H1 (cell line): ENCODE results near the gene CCDC71. TPM values are rescaled to one million over a fixed set of nuclear protein-coding genes. Genes with fewer than 3 reads are reported as not detected.

Source experiments
- CTCF ChIA-PET: fragments of 300-600 bp; sonication (Branson Sonifier 250); formaldehyde crosslinking; loops from one replicate; lab custom pipeline; 2021; ENCODE audit not compliant: partially characterized antibody; lab: Charles Lee
- POLR2A ChIA-PET: fragments of 300-600 bp; sonication (Branson Sonifier 250); formaldehyde crosslinking; loops from one replicate; lab custom pipeline; 2021; ENCODE audit warnings: inconsistent platforms; ENCODE audit not compliant: partially characterized antibody; lab: Charles Lee
- DNase-seq, 2 experiments: peaks; one replicate each; pipeline versions ENCODE4 v3.0.0 to v3.0.0-alpha.2; 2010 to 2022; ENCODE audit warnings: low spot score in 2 of 2, low read depth in 1 of 2, mixed read lengths in 1 of 2
- FAIRE-seq: peaks from 2 replicates; lab custom pipeline; 2011; peaks lifted over from hg19 to GRCh38; lab: Jason Lieb, UNC
- H2AFZ ChIP-seq: 2 replicates; pipeline ENCODE4 v1.8.1; 2012; ENCODE audit warnings: low read length, inconsistent platforms
- H2AK5ac ChIP-seq: 2 replicates; pipeline ENCODE4 v1.6.1; 2013; ENCODE audit warnings: low read depth, low read length
- H2BK120ac ChIP-seq: replicated peaks from 2 replicates; pipeline ENCODE3; 2013; ENCODE audit warnings: low read depth, low read length, inconsistent platforms
- H2BK12ac ChIP-seq: 2 replicates; pipeline ENCODE4 v1.6.1; 2013; ENCODE audit warnings: low read depth, low read length
- H2BK15ac ChIP-seq: 2 replicates; pipeline ENCODE4 v1.6.1; 2013; ENCODE audit warnings: low read length
- H2BK20ac ChIP-seq: 2 replicates; pipeline ENCODE4 v1.6.1; 2013; ENCODE audit warnings: low read length
- H2BK5ac ChIP-seq: 2 replicates; pipeline ENCODE4 v1.6.1; 2013; ENCODE audit warnings: low read depth, low read length
- H3K14ac ChIP-seq: 2 replicates; pipeline ENCODE4 v1.6.1; 2013; ENCODE audit warnings: inconsistent platforms; ENCODE audit not compliant: insufficient read length
- H3K18ac ChIP-seq: 2 replicates; pipeline ENCODE4 v1.6.1; 2013; ENCODE audit warnings: low read length; ENCODE audit errors: extremely low read depth
- H3K23ac ChIP-seq: 2 replicates; pipeline ENCODE4 v1.6.1; 2013; ENCODE audit warnings: inconsistent platforms; ENCODE audit not compliant: insufficient read length
- H3K23me2 ChIP-seq: 2 replicates; pipeline ENCODE4 v1.6.1; 2013; ENCODE audit warnings: low read depth, low read length
- H3K27ac ChIP-seq: 2 replicates; pipeline ENCODE4 v1.6.1; 2011; ENCODE audit warnings: low read depth, low read length, inconsistent platforms
- H3K27me3 ChIP-seq, 4 experiments: replicated peaks in 1 of 4; 1 replicate in 1 of 4; 2 replicates in 3 of 4; pipeline versions ENCODE4 v1.6.1 to v1.8.1; 2011 to 2013; ENCODE audit warnings: low read length in 3 of 4, mild to moderate bottlenecking in 3 of 4, inconsistent platforms in 2 of 4, mixed read lengths in 2 of 4, moderate library complexity in 1 of 4; ENCODE audit not compliant: control insufficient read depth in 3 of 4, insufficient read depth in 3 of 4; ENCODE audit errors: extremely low read depth in 1 of 4
- H3K36me3 ChIP-seq, 4 experiments: 2 replicates each; pipeline versions ENCODE4 v1.6.1 to v1.8.1; 2011 to 2013; ENCODE audit warnings: mild to moderate bottlenecking in 4 of 4, low read length in 3 of 4, moderate library complexity in 2 of 4, control low read depth in 1 of 4, inconsistent platforms in 1 of 4; ENCODE audit not compliant: insufficient read depth in 4 of 4, control insufficient read depth in 2 of 4
- H3K4ac ChIP-seq: replicated peaks from 2 replicates; pipeline ENCODE3; 2013; ENCODE audit warnings: low read length, low read depth, mixed read lengths, inconsistent platforms; ENCODE audit not compliant: insufficient read length
- H3K4me1 ChIP-seq, 4 experiments: replicated peaks in 1 of 4; 1 replicate in 1 of 4; 2 replicates in 3 of 4; pipeline versions ENCODE4 v1.6.1 to v1.8.1; 2011 to 2013; ENCODE audit warnings: low read length in 3 of 4, inconsistent platforms in 2 of 4, mixed read lengths in 1 of 4; ENCODE audit not compliant: insufficient read depth in 4 of 4, control insufficient read depth in 3 of 4
- H3K4me2 ChIP-seq, 2 experiments: 2 replicates each; pipeline versions ENCODE4 v1.6.1 to v1.8.1; 2011 to 2013; ENCODE audit warnings: low read depth in 2 of 2, low read length in 2 of 2, control low read depth in 1 of 2, inconsistent platforms in 1 of 2, mild to moderate bottlenecking in 1 of 2; ENCODE audit not compliant: insufficient read depth in 1 of 2
- H3K4me3 ChIP-seq, 4 experiments: fragments of 200-600, 300-600 bp in 1 of 4; sonication (generic), shearing (Covaris generic), sonication (Bioruptor Twin) in 1 of 4; 2 replicates each; pipeline versions ENCODE4 v1.5.1 to v1.8.1; 2011 to 2016; ENCODE audit warnings: low read length in 4 of 4, low read depth in 3 of 4, control low read depth in 2 of 4, inconsistent platforms in 2 of 4, mild to moderate bottlenecking in 2 of 4, mixed read lengths in 1 of 4, moderate library complexity in 1 of 4; ENCODE audit not compliant: insufficient read depth in 2 of 4; ENCODE audit errors: extremely low read depth in 1 of 4
- H3K56ac ChIP-seq: replicated peaks from 2 replicates; pipeline ENCODE3; 2013; ENCODE audit warnings: low read depth, mild to moderate bottlenecking, mixed read lengths, low read length, inconsistent platforms; ENCODE audit not compliant: insufficient read length
- H3K79me1 ChIP-seq: 2 replicates; pipeline ENCODE4 v1.6.1; 2013; ENCODE audit warnings: low read depth, low read length, control low read depth
- H3K79me2 ChIP-seq, 2 experiments: 2 replicates each; pipeline versions ENCODE4 v1.6.1 to v1.8.1; 2012 to 2013; ENCODE audit warnings: low read length in 2 of 2, mild to moderate bottlenecking in 2 of 2, inconsistent platforms in 1 of 2; ENCODE audit not compliant: insufficient read depth in 2 of 2, control insufficient read depth in 1 of 2
- H3K9ac ChIP-seq, 4 experiments: replicated peaks in 1 of 4; 1 replicate in 1 of 4; 2 replicates in 3 of 4; pipeline versions ENCODE4 v1.6.1 to v1.8.1; 2011 to 2013; ENCODE audit warnings: low read depth in 3 of 4, low read length in 3 of 4, control low read depth in 2 of 4, mild to moderate bottlenecking in 2 of 4, moderate library complexity in 2 of 4, inconsistent platforms in 1 of 4; ENCODE audit errors: extremely low read depth in 1 of 4
- H3K9me3 ChIP-seq, 2 experiments: 2 replicates each; pipeline versions ENCODE4 v1.6.1 to v1.8.1; 2012 to 2013; ENCODE audit warnings: mild to moderate bottlenecking in 2 of 2, moderate library complexity in 2 of 2, control low read depth in 1 of 2, inconsistent platforms in 1 of 2, low read depth in 1 of 2, low read length in 1 of 2, mixed read lengths in 1 of 2; ENCODE audit not compliant: insufficient read depth in 2 of 2
- H4K20me1 ChIP-seq, 2 experiments: replicated peaks in 1 of 2; 2 replicates each; pipeline versions ENCODE3 to v1.8.1; 2011 to 2013; ENCODE audit warnings: inconsistent platforms in 2 of 2, low read length in 2 of 2, mild to moderate bottlenecking in 1 of 2; ENCODE audit not compliant: insufficient read depth in 2 of 2, control insufficient read depth in 1 of 2
- H4K5ac ChIP-seq: 2 replicates; pipeline ENCODE4 v1.6.1; 2013; ENCODE audit warnings: low read length, low read depth, mixed read lengths, inconsistent platforms; ENCODE audit not compliant: insufficient read length
- H4K8ac ChIP-seq: 2 replicates; pipeline ENCODE4 v1.8.0; 2013; ENCODE audit warnings: mild to moderate bottlenecking, moderate library complexity, low read length, inconsistent platforms; ENCODE audit not compliant: insufficient read depth; ENCODE audit errors: extremely low read depth
- H4K91ac ChIP-seq: replicated peaks from 2 replicates; pipeline ENCODE3; 2013; ENCODE audit warnings: low read length, mixed read lengths, inconsistent platforms; ENCODE audit not compliant: insufficient read length
- ATF3 ChIP-seq: IDR thresholded peaks from 2 replicates; pipeline ENCODE4 v1.6.1; 2011; ENCODE audit warnings: low read depth, mild to moderate bottlenecking, low read length; ENCODE audit not compliant: insufficient read depth
- CEBPB ChIP-seq: IDR thresholded peaks from 2 replicates; pipeline ENCODE4 v1.6.1; 2012; ENCODE audit warnings: low read depth, low read length
- FOSL1 ChIP-seq: IDR thresholded peaks from 2 replicates; pipeline ENCODE4 v1.6.1; 2011; ENCODE audit warnings: mild to moderate bottlenecking, low read depth, low read length, moderate library complexity; ENCODE audit not compliant: insufficient read depth
- HDAC2 ChIP-seq, 2 experiments: fragments of 300-600 bp in 1 of 2; sonication (generic) in 1 of 2; IDR thresholded peaks; 2 replicates each; pipeline ENCODE4 v1.6.1; 2011 to 2012; ENCODE audit warnings: low read depth in 2 of 2, low read length in 2 of 2, mild to moderate bottlenecking in 2 of 2, moderate library complexity in 2 of 2, borderline replicate concordance in 1 of 2, inconsistent platforms in 1 of 2
- JUN ChIP-seq: IDR thresholded peaks from 2 replicates; pipeline ENCODE4 v1.6.1; 2011; ENCODE audit warnings: low read depth, mild to moderate bottlenecking, improper control_type of control experiment, low read length
- JUND ChIP-seq: IDR thresholded peaks from 2 replicates; pipeline ENCODE4 v1.6.1; 2011; ENCODE audit warnings: mild to moderate bottlenecking, improper control_type of control experiment, low read length
- KDM5A ChIP-seq: fragments of 200-600 bp; IDR thresholded peaks from 2 replicates; pipeline ENCODE4 v1.7.1; 2012; ENCODE audit warnings: mild to moderate bottlenecking, low read length, inconsistent platforms, mixed read lengths
- NANOG ChIP-seq: IDR thresholded peaks from 2 replicates; pipeline ENCODE4 v1.6.1; 2011; ENCODE audit warnings: low read length, low read depth, mild to moderate bottlenecking, inconsistent platforms; ENCODE audit not compliant: insufficient read depth, poor library complexity, severe bottlenecking
- RBBP5 ChIP-seq: IDR thresholded peaks from 2 replicates; pipeline ENCODE4 v1.7.1; 2012; ENCODE audit warnings: low read depth, mild to moderate bottlenecking, inconsistent platforms, low read length, moderate library complexity, borderline replicate concordance
- TCF12 ChIP-seq: IDR thresholded peaks from 2 replicates; pipeline ENCODE4 v1.6.1; 2011; ENCODE audit warnings: low read depth, mild to moderate bottlenecking, low read length
- WGBS, 2 experiments: shearing (Covaris generic) in 1 of 2; methylation state at CpG; one replicate each; pipeline versions ENCODE4 v1.1.6 to v1.1.7; 2013 to 2015; ENCODE audit warnings: low lambda C conversion rate in 2 of 2, mixed read lengths in 2 of 2, inconsistent platforms in 1 of 2, low coverage in 1 of 2, missing lambda C conversion rate in 1 of 2; ENCODE audit not compliant: insufficient replicate concordance in 2 of 2, insufficient coverage in 1 of 2, insufficient read length in 1 of 2; ENCODE audit errors: extremely low coverage in 1 of 2, missing lambda C conversion rate in 1 of 2; 5-methylcytosine and 5-hydroxymethylcytosine counted together
- polyA plus RNA-seq, 7 experiments: library from polyadenylated mRNA; depleted of rRNA in 3 of 7; stranded (reverse) in 5 of 7; unstranded in 2 of 7; fragments of >200 nt in 5 of 7; fragments of 200-250 nt in 2 of 7; gene quantifications; 1 replicate in 5 of 7; 2 replicates in 1 of 7; 4 replicates in 1 of 7; pipeline versions ENCODE4 v1.2.1 to v1.2.3, GENCODE V29; 2011 to 2013; ENCODE audit warnings: missing spikeins in 2 of 7, mixed read lengths in 2 of 7
- total RNA-seq: library from RNA; stranded (reverse); fragmentation: NEBNext Ultra II Directional; extraction: Animal tissue kit (Norgen Biotek cat#: 25700); gene quantifications from 2 replicates; pipeline ENCODE4 v1.2.1, GENCODE V29; 2021

CCDC71 gene
- total and polyA plus RNA-seq, 2 of the 8 experiments (the other 6 are each of a cell fraction or from before 2014, with no cell fraction given): 26.7 to 57.4 TPM

GRCh38 chr3:49182682-49183081, 16.6 kb upstream of the CCDC71 start:
- ChIA-PET POLR2A (no interaction called here), CTCF (interaction anchor here (0.6 to 4.3 kb wide), 2 partner anchors 13 to 270 kb away, joined by 3 to 17 read pairs; partner anchors contain the start of gene KLHDC8B)
- no peak overlapping the region for H4K8ac ChIP-seq
- H3K27me3 ChIP-seq: no peaks in the 10 kb centered on the region
- DNase-seq (no peak), FAIRE-seq (no peak)
- no peak overlapping the region for H2BK20ac ChIP-seq
- H2BK5ac ChIP-seq: no peak overlapping the region
- no peak overlapping the region for H2BK120ac ChIP-seq
- no peaks in the 10 kb centered on the region for H3K79me2 ChIP-seq
- H3K56ac ChIP-seq: no peak overlapping the region
- H3K4me2 ChIP-seq: no peak overlapping the region
- no peaks in the 10 kb centered on the region for H3K36me3 ChIP-seq
- H4K5ac ChIP-seq: no peak overlapping the region
- H3K14ac ChIP-seq: no peak overlapping the region
- H3K79me1 ChIP-seq: no peaks in the 10 kb centered on the region
- H2AK5ac ChIP-seq: no peak overlapping the region
- no peak overlapping the region for H2BK12ac ChIP-seq
- H3K18ac ChIP-seq: no peak overlapping the region
- no peaks in the 10 kb centered on the region for H3K4me1 ChIP-seq
- H3K23ac ChIP-seq: no peak overlapping the region
- no peak overlapping the region for H3K9ac ChIP-seq
- no peak overlapping the region for H4K91ac ChIP-seq
- no peak overlapping the region for H2AFZ ChIP-seq
- H4K20me1 ChIP-seq: no peaks in the 10 kb centered on the region
- H3K23me2 ChIP-seq: no peaks in the 10 kb centered on the region
- H3K9me3 ChIP-seq: peaks cover 0 to 7% of the 10 kb centered on the region in 2 experiments; a peak in 1 of 4 replicates
- TF ChIP-seq HDAC2 (IDR thresholded peaks at IDR 0.05; ENCODE audit: borderline replicate concordance in 1 of 2, low read depth in 2 of 2, low read length in 2 of 2) (no peak), JUN (no peak), KDM5A (no peak), CEBPB (no peak), ATF3 (no peak), TCF12 (no peak), FOSL1 (no peak), JUND (no peak), RBBP5 (no peak), NANOG (no peak)
- 95% methylated on average over 21 of the region's 24 CpGs; no CpG with 5 or more reads in 1 of the 2 experiments for WGBS, 2 experiments
- no peak overlapping the region for H3K4ac ChIP-seq
- H3K4me3 ChIP-seq: no peak overlapping the region
- H2BK15ac ChIP-seq: no peak overlapping the region
- no peak overlapping the region for H3K27ac ChIP-seq
